ENCODE measurements around the gene C3orf52. TPM values are rescaled to one million over a fixed set of nuclear protein-coding genes. Genes with fewer than 3 reads are reported as not detected.
A peak's percentile ranks its signal among the peaks of the same experiment; 100 is the strongest.

The C3orf52 gene
- total RNA-seq, 4 donors from 2014 or later, result 1.7 to 3.3 (median 2.6) TPM

GRCh38 chr3:112116748-112117186 lies 30.6 kb downstream of the C3orf52 start:
- intact Hi-C loops (cut with DNase I), result no loop called here
- peak; percentile 55 for DNase-seq (ENCODE audit: extremely low spot score)
- TF ChIP-seq POLR2AphosphoS5 (IDR thresholded peaks at IDR 0.05) (no peak), EP300 (IDR thresholded peaks at IDR 0.05) (no peak), POLR2A (IDR thresholded peaks at IDR 0.05; ENCODE audit: low read depth) (no peak), CTCF (IDR thresholded peaks at IDR 0.05) (no peak)
- H3K27ac ChIP-seq (replicated peaks in 1 of 4), result no peak overlapping the region
- H3K36me3 ChIP-seq, result no peaks in the 10 kb centered on the region
- peak overlapping the region; percentile 17 to 46 (median 24) for H3K4me3 ChIP-seq
- 66% methylated on average over 13 of the region's 13 CpGs for WGBS
- H3K9me3 ChIP-seq, result no peaks in the 10 kb centered on the region
- no peaks in the 10 kb centered on the region for H3K4me1 ChIP-seq
- H3K27me3 ChIP-seq, result no peaks in the 10 kb centered on the region

GRCh38 chr3:112117415-112117814 lies 31.2 kb downstream of the C3orf52 start:
- H3K4me3 ChIP-seq, result no peak overlapping the region
- H3K36me3 ChIP-seq, result no peaks in the 10 kb centered on the region
- DNase-seq (ENCODE audit: extremely low spot score), result no peak
- no peak overlapping the region for H3K27ac ChIP-seq (replicated peaks in 1 of 4)
- H3K9me3 ChIP-seq, result no peaks in the 10 kb centered on the region
- 93% methylated on average over 1 of the region's 1 CpG for WGBS
- intact Hi-C loops (cut with DNase I), result no loop called here
- no peaks in the 10 kb centered on the region for H3K4me1 ChIP-seq
- H3K27me3 ChIP-seq, result no peaks in the 10 kb centered on the region
- no peak for TF ChIP-seq POLR2A (IDR thresholded peaks at IDR 0.05; ENCODE audit: low read depth)
- no peak for TF ChIP-seq EP300 (IDR thresholded peaks at IDR 0.05)
- TF ChIP-seq POLR2AphosphoS5 (IDR thresholded peaks at IDR 0.05), result no peak
- TF ChIP-seq CTCF (IDR thresholded peaks at IDR 0.05), result no peak

GRCh38 chr3:112117841-112118571 lies 31.8 kb downstream of the C3orf52 start:
- no peaks in the 10 kb centered on the region for H3K4me1 ChIP-seq
- peak; percentile 89 for DNase-seq (ENCODE audit: extremely low spot score)
- 89% methylated on average over 4 of the region's 4 CpGs for WGBS
- no peaks in the 10 kb centered on the region for H3K27me3 ChIP-seq
- H3K9me3 ChIP-seq, result no peaks in the 10 kb centered on the region
- H3K27ac ChIP-seq (replicated peaks in 1 of 4), result no peak overlapping the region
- no peak overlapping the region for H3K4me3 ChIP-seq
- intact Hi-C loops (cut with DNase I), result no loop called here
- no peaks in the 10 kb centered on the region for H3K36me3 ChIP-seq
- TF ChIP-seq EP300 (IDR thresholded peaks at IDR 0.05) (no peak), CTCF (IDR thresholded peaks at IDR 0.05) (no peak), POLR2AphosphoS5 (IDR thresholded peaks at IDR 0.05) (no peak), POLR2A (IDR thresholded peaks at IDR 0.05; ENCODE audit: low read depth) (no peak)

- DNase-seq (ENCODE audit: extremely low spot score), result no peak
- H3K36me3 ChIP-seq, result no peaks in the 10 kb centered on the region
- intact Hi-C loops (cut with DNase I), result no loop called here
- no peak overlapping the region for H3K27ac ChIP-seq (replicated peaks in 1 of 4)
- no peak for TF ChIP-seq POLR2AphosphoS5 (IDR thresholded peaks at IDR 0.05)
- TF ChIP-seq CTCF (IDR thresholded peaks at IDR 0.05), result no peak
- no peaks in the 10 kb centered on the region for H3K27me3 ChIP-seq
- H3K4me1 ChIP-seq, result no peaks in the 10 kb centered on the region
- H3K4me3 ChIP-seq, result no peak overlapping the region
- WGBS, result 74% methylated on average over 9 of the region's 9 CpGs
- no peaks in the 10 kb centered on the region for H3K9me3 ChIP-seq
These were observed 34.0 kb downstream of the C3orf52 start for GRCh38 chr3:112119962-112120836.

Measured in esophagus muscularis mucosa (tissue), 4 donors.